Tibial nerve (tissue), 4 donors: ENCODE data around the gene CXADR. TPM values are rescaled to one million over a fixed set of nuclear protein-coding genes. Genes with fewer than 3 reads are reported as not detected.
A peak's percentile ranks its signal among the peaks of the same experiment; 100 is the strongest.

Experiments
- DNase-seq, 2 donors: peaks; one replicate each; pipeline ENCODE4 v3.0.0-alpha.2; 2019; ENCODE audit warnings: low spot score in 2 of 2
- H3K27ac ChIP-seq, 4 donors: fragments of 200-600 bp; sonication (generic) in 3 of 4; one replicate each; pipeline ENCODE4 v1.5.1; 2017 to 2019; ENCODE audit warnings: mild to moderate bottlenecking in 1 of 4
- H3K27me3 ChIP-seq, 2 donors: fragments of 200-600 bp; sonication (generic) in 1 of 2; one replicate each; pipeline versions ENCODE4 v1.5.1 to v1.6.0; 2017 to 2019
- H3K36me3 ChIP-seq, 3 donors: fragments of 200-600 bp; sonication (generic); one replicate each; pipeline ENCODE4 v1.5.1; 2018 to 2019
- H3K4me1 ChIP-seq, 4 donors: fragments of 200-600 bp; sonication (generic) in 3 of 4; one replicate each; pipeline ENCODE4 v1.5.1; 2017 to 2019
- H3K4me3 ChIP-seq, 4 donors: fragments of 200-600 bp; sonication (generic) in 3 of 4; one replicate each; pipeline ENCODE4 v1.5.1; 2017 to 2019; ENCODE audit warnings: mild to moderate bottlenecking in 1 of 4, moderate library complexity in 1 of 4
- H3K9me3 ChIP-seq, 4 donors: fragments of 200-600 bp; sonication (generic) in 3 of 4; one replicate each; pipeline ENCODE4 v1.5.1; 2017 to 2019
- CTCF ChIP-seq, 5 experiments: fragments of 200-600 bp in 3 of 5; fragments of 450-650 bp in 2 of 5; sonication (generic) in 3 of 5; IDR thresholded peaks; one replicate each; pipeline ENCODE4 v1.5.1; 2016 to 2019; ENCODE audit warnings: antibody characterized with exemption in 5 of 5, mild to moderate bottlenecking in 3 of 5, moderate library complexity in 2 of 5
- EP300 ChIP-seq, 2 donors: sonication (generic); formaldehyde crosslinking; IDR thresholded peaks; one replicate each; pipeline ENCODE4 v1.6.1; 2017; ENCODE audit warnings: antibody characterized with exemption in 2 of 2, mild to moderate bottlenecking in 1 of 2
- POLR2A ChIP-seq, 2 donors: fragments of 450-650 bp; IDR thresholded peaks; one replicate each; pipeline ENCODE4 v1.6.1; 2017; ENCODE audit warnings: antibody characterized with exemption in 2 of 2, mild to moderate bottlenecking in 2 of 2, moderate library complexity in 2 of 2
- WGBS, 2 donors: methylation state at CpG; one replicate each; pipeline ENCODE4 v1.1.5; 2018; 5-methylcytosine and 5-hydroxymethylcytosine counted together
- total RNA-seq, 4 donors: library from RNA; depleted of rRNA; stranded (reverse); fragments of >200 nt; gene quantifications; one replicate each; pipeline ENCODE4 v1.1.0, GENCODE V29; 2016

CXADR gene
- 1 to 10 TPM in 2 of 4 donors, under 1 TPM in 2; 0.30 to 9.2 (median 1.5) TPM for total RNA-seq

GRCh38 chr21:17512253-17513213 is at the start of gene CXADR:
Gene CXADR, plus strand, starts transcription at chr21:17513043. Its CDS starts 87 bp downstream, at chr21:17513130.
- TF ChIP-seq CTCF (IDR thresholded peaks at IDR 0.05) (peak in 4 of 5 experiments; percentile 22 to 51 (median 40)), EP300 (IDR thresholded peaks at IDR 0.05) (no peak)
- Histone ChIP-seq H3K4me3 (peak within 1 kb of the TSS; percentile 54 to 74 (median 66)), H3K36me3 (no peaks in the 10 kb centered on the region), H3K9me3 (no peaks in the 10 kb centered on the region), H3K27me3 (peaks cover 0 to 15% of the 10 kb centered on the region in 2 donors), H3K4me1 (peaks cover 0 to 27% (median 7%) of the 10 kb centered on the region in 4 donors), H3K27ac (peak within 1 kb of the TSS in 2 of 4 donors; percentile 5 to 78)
- DNase-seq: no peak
- WGBS, 2 donors: 1 to 2% methylated on average over 23 to 57 of the region's 83 CpGs

- H3K9me3 ChIP-seq: no peaks in the 10 kb centered on the region
- no peak for DNase-seq
- 87 to 88% methylated on average over 1 of the region's 1 CpG for WGBS, 2 donors
- H3K27me3 ChIP-seq: no peaks in the 10 kb centered on the region
- no peaks in the 10 kb centered on the region for H3K36me3 ChIP-seq
- no peak overlapping the region for H3K4me3 ChIP-seq
- H3K27ac ChIP-seq: no peak overlapping the region
- no peak for TF ChIP-seq POLR2A (IDR thresholded peaks at IDR 0.05)
- TF ChIP-seq EP300 (IDR thresholded peaks at IDR 0.05): no peak
- TF ChIP-seq CTCF (IDR thresholded peaks at IDR 0.05): no peak
- peaks cover 0 to 6% (median 0%) of the 10 kb centered on the region in 4 donors for H3K4me1 ChIP-seq
Measured at GRCh38 chr21:17466166-17466565, 46.7 kb upstream of the CXADR start.

GRCh38 chr21:17467392-17467791 is 45.5 kb upstream of the CXADR start:
- Histone ChIP-seq H3K27ac (no peak overlapping the region), H3K27me3 (no peaks in the 10 kb centered on the region), H3K4me3 (no peak overlapping the region), H3K9me3 (no peaks in the 10 kb centered on the region), H3K4me1 (peaks cover 0 to 6% (median 0%) of the 10 kb centered on the region in 4 donors), H3K36me3 (no peaks in the 10 kb centered on the region)
- 13 to 20% methylated on average over 4 of the region's 4 CpGs for WGBS, 2 donors
- TF ChIP-seq POLR2A (IDR thresholded peaks at IDR 0.05) (no peak), EP300 (IDR thresholded peaks at IDR 0.05) (no peak), CTCF (IDR thresholded peaks at IDR 0.05) (no peak)
- no peak for DNase-seq

- no peak overlapping the region for H3K4me3 ChIP-seq
- WGBS, 2 donors: 40 to 44% methylated on average over 3 of the region's 3 CpGs
- no peaks in the 10 kb centered on the region for H3K27me3 ChIP-seq
- H3K4me1 ChIP-seq: peaks cover 0 to 6% (median 0%) of the 10 kb centered on the region in 4 donors
- DNase-seq: no peak
- no peak for TF ChIP-seq CTCF (IDR thresholded peaks at IDR 0.05)
- no peak for TF ChIP-seq POLR2A (IDR thresholded peaks at IDR 0.05)
- TF ChIP-seq EP300 (IDR thresholded peaks at IDR 0.05): no peak
- no peaks in the 10 kb centered on the region for H3K36me3 ChIP-seq
- no peaks in the 10 kb centered on the region for H3K9me3 ChIP-seq
- H3K27ac ChIP-seq: no peak overlapping the region
Measured at GRCh38 chr21:17467829-17468228, 45.0 kb upstream of the CXADR start.

GRCh38 chr21:17468698-17469097 is 44.1 kb upstream of the CXADR start:
- peaks cover 0 to 6% (median 0%) of the 10 kb centered on the region in 4 donors for H3K4me1 ChIP-seq
- no peak overlapping the region for H3K4me3 ChIP-seq
- WGBS, 2 donors: 100% methylated on average over 1 of the region's 1 CpG
- H3K36me3 ChIP-seq: no peaks in the 10 kb centered on the region
- TF ChIP-seq POLR2A (IDR thresholded peaks at IDR 0.05) (no peak), EP300 (IDR thresholded peaks at IDR 0.05) (no peak), CTCF (IDR thresholded peaks at IDR 0.05) (no peak)
- no peak for DNase-seq
- H3K27ac ChIP-seq: no peak overlapping the region
- no peaks in the 10 kb centered on the region for H3K27me3 ChIP-seq
- peaks cover 0 to 1% (median 0%) of the 10 kb centered on the region in 4 donors for H3K9me3 ChIP-seq
